GM18508 (cell line): ENCODE data around the gene KTN1.

Experiments
- ATAC-seq: cut with Tn5 transposase; IDR thresholded peaks from one replicate; pipeline ENCODE4 v1.9.1; 2021; ENCODE audit warnings: moderate number of reproducible peaks; ENCODE audit not compliant: insufficient read depth, unreplicated experiment

KTN1 gene

GRCh38 chr14:55579724-55580469 lies at the start of gene KTN1:
Gene KTN1 (plus strand): TSS chr14:55580207. CDS start chr14:55612049, 31,842 bp downstream.
- ATAC-seq = peak; percentile 29

GRCh38 chr14:55530464-55530863 lies 49.5 kb upstream of the KTN1 start:
- no peak for ATAC-seq

DNA sequence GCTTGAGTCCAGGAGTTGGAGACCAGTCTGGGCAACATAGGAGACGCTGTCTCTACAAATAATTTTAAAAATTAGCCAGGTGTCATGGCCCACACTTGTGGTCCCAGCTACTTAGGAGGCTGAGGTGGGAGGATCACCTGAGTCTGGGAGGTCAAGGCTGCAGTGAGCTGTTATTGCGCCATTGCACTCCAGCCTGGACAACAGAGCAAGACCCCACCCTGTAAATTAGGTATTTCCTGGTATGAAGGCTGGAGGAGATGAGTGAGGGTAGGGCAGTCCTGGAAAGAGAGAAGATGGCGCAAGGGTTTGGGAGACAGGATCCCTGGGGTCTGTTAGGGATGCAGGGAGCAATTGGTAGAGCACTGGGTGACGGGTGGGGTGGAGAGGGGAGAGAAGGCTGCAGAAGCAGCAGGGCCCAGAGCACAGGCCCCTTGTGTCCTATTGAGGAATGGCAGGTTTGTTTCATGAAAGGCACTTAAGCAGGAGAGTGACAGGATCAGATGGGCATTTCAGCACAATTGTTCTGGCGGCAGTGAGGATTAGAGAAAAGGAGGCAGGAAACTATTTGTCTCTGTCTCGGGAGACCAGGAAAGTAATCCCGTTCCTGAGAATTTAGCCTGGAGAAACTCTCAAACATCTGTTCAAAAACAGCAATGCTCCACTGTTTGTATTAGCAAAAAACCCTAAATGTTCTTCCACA lies 47.2 kb upstream of the KTN1 start:
- no peak for ATAC-seq

DNA sequence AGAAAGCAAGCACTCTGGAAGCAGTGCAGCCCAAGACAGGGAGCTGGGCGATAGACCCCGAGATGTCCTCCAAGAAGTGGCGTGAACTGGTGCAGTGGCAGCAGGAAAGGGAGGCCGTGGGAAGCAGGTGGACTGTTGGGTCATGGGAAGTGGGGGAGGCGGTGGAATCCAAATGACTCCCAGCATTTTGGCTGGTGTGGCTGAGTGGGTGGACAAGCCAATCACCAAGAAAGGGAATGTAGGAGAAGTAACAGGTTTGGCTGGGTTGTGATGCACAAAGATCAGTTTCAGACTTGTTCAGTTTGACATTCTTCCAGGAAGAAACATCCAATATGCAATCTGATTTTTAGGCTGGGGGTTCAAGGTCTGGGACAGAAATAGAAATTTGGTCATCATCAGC lies 46.0 kb upstream of the KTN1 start:
- no peak for ATAC-seq

DNA sequence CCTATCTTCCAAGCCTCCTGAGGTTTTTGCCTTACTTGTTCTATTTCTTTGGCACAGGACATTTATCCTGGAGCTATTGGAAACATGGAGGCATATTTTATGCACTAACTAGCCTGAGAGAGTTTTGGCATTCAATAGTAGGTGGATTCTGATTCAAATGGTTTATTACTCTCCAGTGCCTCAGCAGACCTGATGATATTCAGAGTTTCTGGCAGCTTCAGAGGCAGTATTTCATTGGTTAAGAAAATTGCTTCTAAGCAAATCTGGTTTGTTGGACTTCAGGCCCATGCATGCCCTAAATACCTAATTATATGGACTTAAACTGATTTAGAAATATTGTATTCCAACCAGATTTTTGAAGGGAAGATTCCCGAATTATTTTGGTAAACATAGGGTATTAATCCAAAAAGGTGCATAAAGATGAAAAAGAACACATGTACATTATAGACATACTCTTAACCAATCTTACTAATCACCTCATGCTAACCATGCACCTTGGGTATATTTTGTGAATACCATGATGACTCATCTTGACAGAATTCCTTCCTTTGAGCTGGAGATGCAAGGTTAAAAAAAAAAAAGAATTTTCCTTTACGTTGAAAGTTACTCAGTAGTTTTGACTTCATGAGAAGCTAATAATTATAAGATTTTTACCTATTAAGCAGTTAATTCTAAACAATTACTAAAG lies 44.3 kb upstream of the KTN1 start:
- ATAC-seq = no peak

DNA sequence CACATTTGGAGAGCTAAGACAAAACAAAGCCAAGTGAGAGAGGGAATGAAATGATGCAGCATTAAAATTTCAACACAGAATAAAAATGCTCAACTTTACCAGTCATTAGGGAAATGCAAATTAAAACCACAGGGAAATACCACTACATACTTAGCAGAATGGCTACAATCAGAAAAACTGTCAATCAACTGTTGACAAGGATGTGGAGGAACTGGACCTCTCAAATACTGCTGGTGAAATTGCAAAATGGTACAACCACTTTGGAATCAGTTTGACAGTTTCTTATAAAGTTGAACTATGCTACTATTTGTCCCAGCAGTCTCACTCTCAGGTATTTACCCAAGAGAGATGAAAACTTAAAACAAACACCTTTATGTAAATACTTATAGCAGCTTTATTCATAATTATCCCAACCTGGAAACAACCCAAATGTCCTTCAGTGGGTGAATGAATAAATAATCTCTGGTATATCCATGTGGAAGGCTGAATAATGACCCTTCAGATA lies 43.8 kb upstream of the KTN1 start:
- no peak for ATAC-seq

- no peak for ATAC-seq
Observed at GRCh38 chr14:55537782-55538181, 42.2 kb upstream of the KTN1 start.

DNA sequence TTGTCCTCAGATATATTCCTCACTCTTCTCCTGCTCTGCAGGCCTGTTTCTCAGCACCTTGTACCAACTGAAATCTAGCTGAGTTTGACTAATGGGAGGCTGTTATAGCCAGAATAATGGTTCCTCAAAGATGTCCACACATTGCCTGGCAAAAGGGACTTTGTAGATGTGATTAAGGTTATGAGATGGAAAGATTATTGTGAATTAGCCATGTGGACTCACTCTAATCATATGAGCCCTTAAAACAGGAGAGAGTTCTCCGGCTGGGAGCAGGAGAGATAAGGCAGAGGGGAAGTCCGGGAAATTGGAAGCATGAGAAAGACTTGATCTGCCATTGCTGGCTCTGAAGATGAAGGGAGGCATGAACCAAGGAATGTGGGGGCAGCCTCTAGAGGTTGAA lies 40.0 kb upstream of the KTN1 start:
- no peak for ATAC-seq

DNA sequence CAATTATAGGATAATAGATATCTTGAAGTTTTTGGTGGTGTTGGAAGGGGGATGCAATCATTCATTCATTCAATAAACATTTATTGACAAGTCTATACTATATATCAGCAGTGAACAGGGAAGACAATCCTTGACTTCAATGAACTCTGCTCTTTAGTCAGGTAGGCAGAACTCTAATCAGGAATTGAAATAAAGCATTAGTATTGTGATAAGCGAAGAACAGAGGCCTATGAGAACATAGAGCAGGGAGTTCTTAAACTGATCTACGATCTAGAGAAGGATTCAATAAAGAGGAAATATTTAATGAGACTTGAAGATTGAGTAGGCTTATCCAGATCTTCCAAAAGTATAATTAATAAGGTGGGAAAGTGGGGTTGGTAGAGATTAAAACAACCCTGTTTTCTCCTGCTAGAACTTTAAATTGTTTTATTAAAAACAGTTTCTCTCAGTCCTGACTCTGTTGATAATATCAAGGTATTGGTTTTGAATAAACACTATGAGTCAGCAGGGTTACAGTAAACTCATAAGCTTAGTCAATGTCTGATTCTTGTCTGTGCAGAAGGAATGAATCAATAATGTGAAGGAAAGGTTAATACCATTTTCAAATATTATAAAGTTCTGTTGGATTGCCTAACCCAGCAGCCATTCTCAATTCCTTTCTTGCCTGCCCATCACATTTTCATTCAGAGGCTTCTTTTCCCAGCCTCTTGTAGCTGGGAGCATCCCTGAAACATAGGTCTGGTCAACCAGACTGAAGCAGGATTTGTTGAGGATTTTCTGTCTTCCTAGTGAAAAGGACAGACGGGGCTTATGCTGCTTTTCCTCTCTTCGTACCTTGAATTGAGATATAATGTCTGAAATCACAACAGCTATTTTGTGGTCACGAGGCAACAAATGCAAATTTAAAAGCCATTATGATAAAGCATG lies 38.9 kb upstream of the KTN1 start:
- ATAC-seq = no peak

- ATAC-seq = no peak
Observed at GRCh38 chr14:55545779-55546178, 34.2 kb upstream of the KTN1 start.

- ATAC-seq = no peak
Observed at GRCh38 chr14:55546212-55546874, 33.7 kb upstream of the KTN1 start.

GRCh38 chr14:55547650-55548315 lies 32.2 kb upstream of the KTN1 start:
- ATAC-seq = peak; percentile 34

GRCh38 chr14:55553791-55554190 lies 26.2 kb upstream of the KTN1 start:
- ATAC-seq = no peak

DNA sequence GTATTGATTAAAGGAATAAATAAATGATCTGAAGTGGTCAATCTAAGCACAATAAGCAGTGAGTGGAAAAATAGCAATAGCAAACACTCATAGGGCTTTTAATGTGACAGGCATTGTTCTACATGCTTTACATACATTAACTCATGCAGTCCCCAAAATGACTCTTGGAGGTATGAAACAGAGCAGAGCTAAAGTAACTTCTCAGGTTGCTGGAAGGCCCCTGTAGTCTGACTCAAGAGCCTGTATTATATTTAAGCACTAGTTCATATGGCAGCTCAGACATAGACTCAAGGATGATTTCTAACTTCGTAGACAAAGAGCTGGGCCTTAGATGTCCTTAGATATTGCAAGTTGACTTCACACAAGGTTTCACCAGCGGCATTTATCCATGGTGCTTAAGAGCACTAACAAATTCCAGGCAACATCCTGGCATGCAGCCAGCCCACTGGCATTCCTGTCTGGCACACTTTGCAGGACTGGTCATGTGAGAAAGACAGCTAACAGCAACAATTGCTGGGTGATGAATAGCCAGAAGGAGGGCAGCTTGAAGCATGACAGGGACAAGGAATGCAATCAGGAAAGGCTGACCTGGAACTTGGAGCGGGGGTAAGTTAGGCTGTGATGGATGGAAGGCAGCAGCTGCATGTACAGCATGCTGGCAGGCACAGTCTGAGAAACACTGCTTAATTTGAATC lies 22.9 kb upstream of the KTN1 start:
- ATAC-seq = no peak

DNA sequence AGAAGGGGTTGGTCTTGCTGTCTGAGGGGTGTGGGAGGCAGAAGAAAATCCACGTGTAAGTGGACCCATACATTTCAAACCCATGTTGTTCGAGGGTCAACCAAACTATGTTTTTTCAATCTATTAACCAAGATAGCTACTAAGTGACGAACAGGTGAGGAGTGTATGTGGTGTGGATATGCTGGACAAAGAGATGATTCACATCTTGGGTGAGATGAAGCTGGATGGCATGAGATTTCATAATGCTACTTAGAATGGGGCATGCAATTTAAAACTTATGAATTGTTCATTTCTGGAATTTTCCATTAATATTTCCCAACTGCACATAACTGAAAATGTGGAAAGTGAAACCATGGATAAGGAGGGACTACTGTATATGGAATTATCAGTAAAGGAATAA lies 17.9 kb upstream of the KTN1 start:
- ATAC-seq = no peak

GRCh38 chr14:55568618-55569017 lies 11.4 kb upstream of the KTN1 start:
- ATAC-seq = no peak

GRCh38 chr14:55571125-55571889 lies 8.7 kb upstream of the KTN1 start:
- no peak for ATAC-seq

- no peak for ATAC-seq
Observed at GRCh38 chr14:55572578-55572977, 7.4 kb upstream of the KTN1 start.
